MM.1S (cell line): ENCODE measurements around the gene RARA.
A peak's percentile ranks its signal among the peaks of the same experiment; 100 is the strongest.

Source experiments
- DNase-seq: peaks from one replicate; pipeline ENCODE4 v3.0.0-alpha.2; 2015
- H2AFZ ChIP-seq: fragments of 300-600 bp; sonication (generic); 2 replicates; pipeline ENCODE4 v1.6.0; 2016; ENCODE audit warnings: antibody characterized with exemption, low read length
- H3F3A ChIP-seq: fragments of 300-600 bp; sonication (generic); 2 replicates; pipeline ENCODE4 v1.6.1; 2016; ENCODE audit warnings: mild to moderate bottlenecking, antibody characterized with exemption, low read length, moderate library complexity, mixed read lengths; ENCODE audit not compliant: insufficient read depth
- H3K27ac ChIP-seq: fragments of 300-600 bp; sonication (generic); 2 replicates; pipeline ENCODE4 v1.5.1; 2016; ENCODE audit warnings: mild to moderate bottlenecking, low read length
- H3K27me3 ChIP-seq: fragments of 300-600 bp; sonication (generic); replicated peaks from 2 replicates; pipeline ENCODE4 v1.6.0; 2016; ENCODE audit warnings: low read length; ENCODE audit not compliant: insufficient read depth
- H3K36me3 ChIP-seq: fragments of 300-600 bp; sonication (generic); replicated peaks from 2 replicates; pipeline ENCODE4 v1.6.1; 2016; ENCODE audit warnings: mild to moderate bottlenecking, low read length, mixed read lengths; ENCODE audit not compliant: insufficient read depth
- H3K4me1 ChIP-seq: fragments of 300-600 bp; sonication (generic); 2 replicates; pipeline ENCODE4 v1.6.1; 2016; ENCODE audit warnings: low read length, mixed read lengths
- H3K4me2 ChIP-seq: fragments of 300-600 bp; sonication (generic); 2 replicates; pipeline ENCODE4 v1.6.0; 2016; ENCODE audit warnings: low read depth, low read length
- H3K4me3 ChIP-seq: fragments of 300-600 bp; sonication (generic); 2 replicates; pipeline ENCODE4 v1.5.1; 2016; ENCODE audit warnings: low read length, mixed read lengths
- H3K79me2 ChIP-seq: fragments of 300-600 bp; sonication (generic); 2 replicates; pipeline ENCODE4 v1.6.1; 2016; ENCODE audit warnings: mixed run types, low read length, mixed read lengths
- H3K9ac ChIP-seq: fragments of 300-600 bp; sonication (generic); 2 replicates; pipeline ENCODE4 v1.6.1; 2016; ENCODE audit warnings: low read length, mixed read lengths
- H3K9me2 ChIP-seq: fragments of 300-600 bp; sonication (generic); replicated peaks from 2 replicates; pipeline ENCODE4 v1.6.1; 2016; ENCODE audit warnings: mild to moderate bottlenecking, low read length, mixed read lengths; ENCODE audit not compliant: insufficient read depth
- H3K9me3 ChIP-seq: fragments of 300-600 bp; sonication (generic); replicated peaks from 2 replicates; pipeline ENCODE4 v1.6.1; 2016; ENCODE audit warnings: mild to moderate bottlenecking, low read length, mixed read lengths; ENCODE audit not compliant: insufficient read depth
- H4K20me1 ChIP-seq: fragments of 300-600 bp; sonication (generic); 2 replicates; pipeline ENCODE4 v1.6.1; 2016; ENCODE audit warnings: mild to moderate bottlenecking, low read length, moderate library complexity, mixed read lengths; ENCODE audit not compliant: insufficient read depth
- EZH2 ChIP-seq: fragments of 300-600 bp; sonication (generic); optimal IDR thresholded peaks from 2 replicates; pipeline ENCODE3; 2017; ENCODE audit warnings: low read depth, mild to moderate bottlenecking, antibody characterized with exemption, low read length, mixed read lengths
- EZH2phosphoT487 ChIP-seq: fragments of 300-600 bp; sonication (generic); IDR thresholded peaks from 2 replicates; pipeline ENCODE4 v1.6.1; 2018; ENCODE audit warnings: antibody characterized with exemption, low read length
- TF ChIP-seq, protein P1 (sequence below): fragments of 300-600 bp; sonication (generic); IDR thresholded peaks from 2 replicates; pipeline ENCODE4 v1.5.1; 2016; ENCODE audit warnings: antibody characterized with exemption, low read length, mixed read lengths

RARA gene

DNA sequence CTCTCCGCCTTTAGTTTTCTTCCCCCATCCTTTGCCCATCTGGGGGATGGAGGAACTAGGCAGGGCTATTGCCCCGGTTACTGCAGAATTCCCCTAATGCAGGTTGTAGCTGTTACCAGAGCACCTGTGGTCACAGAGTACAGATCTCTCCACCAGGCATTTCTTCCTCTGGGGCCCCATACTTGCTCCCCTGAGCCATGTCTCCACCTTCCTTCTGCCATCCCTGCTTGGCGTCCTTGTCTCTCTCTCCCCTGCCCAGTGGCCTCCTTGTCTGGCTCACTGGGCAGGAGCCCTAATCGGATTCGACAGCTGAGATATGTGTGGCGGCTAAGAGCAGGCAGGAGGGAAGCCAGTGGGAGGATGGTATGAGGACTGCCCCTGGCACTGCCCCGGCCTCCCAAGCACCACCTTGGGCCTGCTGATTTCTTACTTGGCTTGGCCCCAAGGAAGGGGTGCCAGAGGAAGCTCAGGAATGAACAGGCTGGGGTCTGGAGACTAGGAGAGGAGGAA is 2.0 kb downstream of the RARA start:
- H3K27ac ChIP-seq: peak overlapping the region; percentile 84; the same call in 1 of the 2 replicates

DNA sequence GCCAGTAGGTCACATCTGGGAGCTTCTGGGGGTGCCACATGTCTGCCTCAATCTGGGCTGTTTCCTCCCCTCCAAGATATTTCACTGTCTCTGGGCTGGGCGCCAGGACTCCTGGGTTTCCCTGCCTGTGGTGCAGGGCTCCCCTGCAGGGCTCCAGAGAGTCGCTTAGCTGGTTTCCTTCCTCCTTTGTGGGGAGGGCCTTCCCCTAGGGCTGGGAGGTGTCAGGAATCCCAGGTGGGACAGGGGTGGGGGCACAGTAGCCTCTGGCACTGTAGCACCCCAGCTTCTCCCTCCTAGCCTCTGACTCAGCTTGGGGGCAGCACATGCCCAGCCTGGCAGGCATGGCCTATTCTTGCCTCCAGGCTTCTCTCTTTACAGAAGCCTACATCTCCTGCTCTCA is 2.6 kb downstream of the RARA start:
- Histone ChIP-seq H2AFZ (no peak overlapping the region), H4K20me1 (no peaks in the 10 kb centered on the region), H3F3A (peaks cover 49% of the 10 kb centered on the region), H3K9me2 (no peaks in the 10 kb centered on the region), H3K4me1 (peaks cover 97% of the 10 kb centered on the region), H3K9me3 (no peaks in the 10 kb centered on the region), H3K4me3 (0 out of 2 replicates have a peak overlapping the region, but pooled peaks have one; percentile 29), H3K4me2 (peak overlapping the region; percentile 85), H3K27ac (peak overlapping the region; percentile 84), H3K36me3 (no peaks in the 10 kb centered on the region), H3K79me2 (0 out of 2 replicates have a peak, but pooled peaks cover 2% of the 10 kb centered on the region), H3K9ac (peak overlapping the region; percentile 48), H3K27me3 (no peaks in the 10 kb centered on the region)
- TF ChIP-seq, protein P1, sequence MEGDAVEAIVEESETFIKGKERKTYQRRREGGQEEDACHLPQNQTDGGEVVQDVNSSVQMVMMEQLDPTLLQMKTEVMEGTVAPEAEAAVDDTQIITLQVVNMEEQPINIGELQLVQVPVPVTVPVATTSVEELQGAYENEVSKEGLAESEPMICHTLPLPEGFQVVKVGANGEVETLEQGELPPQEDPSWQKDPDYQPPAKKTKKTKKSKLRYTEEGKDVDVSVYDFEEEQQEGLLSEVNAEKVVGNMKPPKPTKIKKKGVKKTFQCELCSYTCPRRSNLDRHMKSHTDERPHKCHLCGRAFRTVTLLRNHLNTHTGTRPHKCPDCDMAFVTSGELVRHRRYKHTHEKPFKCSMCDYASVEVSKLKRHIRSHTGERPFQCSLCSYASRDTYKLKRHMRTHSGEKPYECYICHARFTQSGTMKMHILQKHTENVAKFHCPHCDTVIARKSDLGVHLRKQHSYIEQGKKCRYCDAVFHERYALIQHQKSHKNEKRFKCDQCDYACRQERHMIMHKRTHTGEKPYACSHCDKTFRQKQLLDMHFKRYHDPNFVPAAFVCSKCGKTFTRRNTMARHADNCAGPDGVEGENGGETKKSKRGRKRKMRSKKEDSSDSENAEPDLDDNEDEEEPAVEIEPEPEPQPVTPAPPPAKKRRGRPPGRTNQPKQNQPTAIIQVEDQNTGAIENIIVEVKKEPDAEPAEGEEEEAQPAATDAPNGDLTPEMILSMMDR: peak; percentile 7; the same call in 1 of the 2 replicates
- TF ChIP-seq EZH2phosphoT487 (no peak), EZH2 (no peak)
- no peak for DNase-seq

More for the DNA sequence above, 2.0 kb downstream of the RARA start:
- no peak overlapping the region for H3K4me3 ChIP-seq
- H3K9ac ChIP-seq: peak overlapping the region; percentile 48; the same call in 1 of the 2 replicates
- H3K36me3 ChIP-seq: no peaks in the 10 kb centered on the region
- H3F3A ChIP-seq: peaks cover 50% of the 10 kb centered on the region
- H3K9me2 ChIP-seq: no peaks in the 10 kb centered on the region
- TF ChIP-seq EZH2 (no peak), EZH2phosphoT487 (no peak)
- TF ChIP-seq, protein P1: no peak
- 0 out of 2 replicates have a peak, but pooled peaks cover 8% of the 10 kb centered on the region for H3K79me2 ChIP-seq
- no peak for DNase-seq
- no peaks in the 10 kb centered on the region for H3K9me3 ChIP-seq
- H2AFZ ChIP-seq: no peak overlapping the region
- H3K27me3 ChIP-seq: no peaks in the 10 kb centered on the region
- H3K4me2 ChIP-seq: peak overlapping the region; percentile 85
- no peaks in the 10 kb centered on the region for H4K20me1 ChIP-seq
- H3K4me1 ChIP-seq: peaks cover 94% of the 10 kb centered on the region

DNA sequence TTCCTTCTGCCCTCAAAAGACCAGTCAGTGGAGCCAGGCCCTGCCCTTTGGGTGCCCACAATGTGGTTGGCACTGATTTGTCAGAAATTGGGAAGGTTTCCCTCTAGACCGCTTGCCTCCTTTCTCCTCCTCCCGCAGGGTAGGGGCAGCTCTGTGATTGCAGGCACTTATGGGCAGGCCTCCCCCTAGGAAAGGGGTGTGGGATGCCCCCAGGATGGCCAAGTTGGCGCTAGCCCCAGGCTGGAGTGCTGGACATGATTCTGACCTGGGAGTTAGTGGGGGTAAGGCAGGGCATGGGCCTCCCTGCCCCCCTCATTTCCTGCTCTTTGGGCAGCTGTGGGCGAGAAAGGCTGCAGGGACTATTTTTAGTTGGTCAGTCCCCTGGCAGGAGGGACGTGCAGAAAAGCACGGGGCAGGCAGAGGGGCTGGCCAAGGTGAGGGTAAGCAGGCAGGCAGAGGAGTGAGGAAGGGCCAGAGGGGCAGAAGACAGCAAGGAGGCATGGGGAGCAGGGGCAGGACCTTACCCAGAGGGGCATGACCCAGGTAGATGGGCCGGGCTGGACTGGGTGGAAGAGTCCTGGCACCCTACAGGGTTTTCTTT is 3.3 kb downstream of the RARA start:
- TF ChIP-seq EZH2 (no peak), EZH2phosphoT487 (no peak)
- no peaks in the 10 kb centered on the region for H3K36me3 ChIP-seq
- peak overlapping the region; percentile 84 for H3K27ac ChIP-seq
- peaks cover 98% of the 10 kb centered on the region for H3K4me1 ChIP-seq
- H3K27me3 ChIP-seq: no peaks in the 10 kb centered on the region
- no peak overlapping the region; the same call in 1 of the 2 replicates for H2AFZ ChIP-seq
- H3K4me2 ChIP-seq: peak overlapping the region; percentile 85
- DNase-seq: peak; percentile 37
- peaks cover 5% of the 10 kb centered on the region; the same call in 1 of the 2 replicates for H3K79me2 ChIP-seq
- no peaks in the 10 kb centered on the region for H4K20me1 ChIP-seq
- peak overlapping the region; percentile 48 for H3K9ac ChIP-seq
- no peaks in the 10 kb centered on the region for H3K9me2 ChIP-seq
- H3K9me3 ChIP-seq: no peaks in the 10 kb centered on the region
- H3F3A ChIP-seq: peaks cover 47% of the 10 kb centered on the region
- H3K4me3 ChIP-seq: peak overlapping the region; percentile 29
